ENCODE data around the gene ZFYVE26. TPM values are rescaled to one million over a fixed set of nuclear protein-coding genes. Genes with fewer than 3 reads are reported as not detected.
A peak's percentile ranks its signal among the peaks of the same experiment; 100 is the strongest.

ZFYVE26 gene
- polyA plus RNA-seq, 1 donor from 2014 or later, result 3.7 TPM

- H3K36me3 Mint-ChIP-seq, result peaks cover 11% of the 10 kb centered on the region
- H3K4me3 Mint-ChIP-seq, result no peak overlapping the region
- no peak overlapping the region for H3K27ac Mint-ChIP-seq
- no peaks in the 10 kb centered on the region for H3K9me3 Mint-ChIP-seq
- H3K4me1 Mint-ChIP-seq, result no peaks in the 10 kb centered on the region
- no peaks in the 10 kb centered on the region for H3K27me3 Mint-ChIP-seq
Measured at GRCh38 chr14:67782090-67782489, 34.3 kb downstream of the ZFYVE26 start.

- H3K36me3 Mint-ChIP-seq, result peaks cover 12% of the 10 kb centered on the region
- no peaks in the 10 kb centered on the region for H3K4me1 Mint-ChIP-seq
- H3K27ac Mint-ChIP-seq, result peak overlapping the region in 1 of 3 donors; percentile 31
- no peaks in the 10 kb centered on the region for H3K27me3 Mint-ChIP-seq
- H3K9me3 Mint-ChIP-seq, result no peaks in the 10 kb centered on the region
- no peak overlapping the region for H3K4me3 Mint-ChIP-seq
Measured at GRCh38 chr14:67778792-67779191, 37.6 kb downstream of the ZFYVE26 start.

- Mint-ChIP-seq H3K27ac (no peak overlapping the region), H3K4me1 (no peaks in the 10 kb centered on the region), H3K9me3 (no peaks in the 10 kb centered on the region), H3K36me3 (peaks cover 12% of the 10 kb centered on the region), H3K4me3 (no peak overlapping the region), H3K27me3 (no peaks in the 10 kb centered on the region)
Measured at GRCh38 chr14:67776653-67777322, 39.6 kb downstream of the ZFYVE26 start.

GRCh38 chr14:67773844-67774377 is 42.5 kb downstream of the ZFYVE26 start:
- H3K27me3 Mint-ChIP-seq, result no peaks in the 10 kb centered on the region
- H3K36me3 Mint-ChIP-seq, result peaks cover 18% of the 10 kb centered on the region
- no peak overlapping the region for H3K27ac Mint-ChIP-seq
- no peaks in the 10 kb centered on the region for H3K4me1 Mint-ChIP-seq
- H3K9me3 Mint-ChIP-seq, result no peaks in the 10 kb centered on the region
- no peak overlapping the region for H3K4me3 Mint-ChIP-seq

GRCh38 chr14:67768219-67768618 is 48.2 kb downstream of the ZFYVE26 start:
- Mint-ChIP-seq H3K4me1 (peaks cover 7 to 14% (median 8%) of the 10 kb centered on the region in 3 donors), H3K4me3 (no peak overlapping the region), H3K27me3 (no peaks in the 10 kb centered on the region), H3K36me3 (peaks cover 9% of the 10 kb centered on the region), H3K9me3 (no peaks in the 10 kb centered on the region), H3K27ac (no peak overlapping the region)

- Mint-ChIP-seq H3K27me3 (no peaks in the 10 kb centered on the region), H3K36me3 (peaks cover 7% of the 10 kb centered on the region), H3K4me1 (peaks cover 7 to 14% (median 8%) of the 10 kb centered on the region in 3 donors), H3K9me3 (no peaks in the 10 kb centered on the region), H3K27ac (peak overlapping the region in 2 of 3 donors; percentile 73 to 84), H3K4me3 (peak overlapping the region in 1 of 4 donors; percentile 33)
Measured at GRCh38 chr14:67766035-67766680, 50.2 kb downstream of the ZFYVE26 start.

- H3K27me3 Mint-ChIP-seq, result no peaks in the 10 kb centered on the region
- H3K36me3 Mint-ChIP-seq, result peaks cover 10% of the 10 kb centered on the region
- peak overlapping the region in 1 of 3 donors; percentile 71 for H3K27ac Mint-ChIP-seq
- peaks cover 7 to 14% (median 8%) of the 10 kb centered on the region in 3 donors for H3K4me1 Mint-ChIP-seq
- H3K9me3 Mint-ChIP-seq, result no peaks in the 10 kb centered on the region
- H3K4me3 Mint-ChIP-seq, result no peak overlapping the region
Measured at GRCh38 chr14:67765192-67765834, 51.1 kb downstream of the ZFYVE26 start.

GRCh38 chr14:67764496-67764895 is 51.9 kb downstream of the ZFYVE26 start:
- Mint-ChIP-seq H3K9me3 (no peaks in the 10 kb centered on the region), H3K4me3 (no peak overlapping the region), H3K27me3 (no peaks in the 10 kb centered on the region), H3K27ac (peak overlapping the region in 1 of 3 donors; percentile 71), H3K4me1 (peaks cover 7 to 14% (median 8%) of the 10 kb centered on the region in 3 donors), H3K36me3 (peaks cover 5% of the 10 kb centered on the region)

- Mint-ChIP-seq H3K4me3 (no peak overlapping the region), H3K27ac (no peak overlapping the region), H3K36me3 (peaks cover 7% of the 10 kb centered on the region), H3K4me1 (peaks cover 7 to 14% (median 8%) of the 10 kb centered on the region in 3 donors), H3K9me3 (no peaks in the 10 kb centered on the region), H3K27me3 (no peaks in the 10 kb centered on the region)
Measured at GRCh38 chr14:67763158-67763822, 53.1 kb downstream of the ZFYVE26 start.

GRCh38 chr14:67762051-67762450 is 54.3 kb downstream of the ZFYVE26 start:
- Mint-ChIP-seq H3K9me3 (no peaks in the 10 kb centered on the region), H3K4me1 (peaks cover 6 to 10% (median 7%) of the 10 kb centered on the region in 3 donors), H3K27me3 (no peaks in the 10 kb centered on the region), H3K36me3 (peaks cover 7% of the 10 kb centered on the region), H3K4me3 (no peak overlapping the region), H3K27ac (peak overlapping the region in 1 of 3 donors; percentile 31)

- Mint-ChIP-seq H3K4me1 (no peaks in the 10 kb centered on the region), H3K27me3 (no peaks in the 10 kb centered on the region), H3K36me3 (peaks cover 17% of the 10 kb centered on the region), H3K4me3 (no peak overlapping the region), H3K27ac (no peak overlapping the region), H3K9me3 (no peaks in the 10 kb centered on the region)
Measured at GRCh38 chr14:67759916-67760315, 56.5 kb downstream of the ZFYVE26 start.

- Mint-ChIP-seq H3K27me3 (no peaks in the 10 kb centered on the region), H3K9me3 (no peaks in the 10 kb centered on the region), H3K4me3 (no peak overlapping the region), H3K36me3 (peaks cover 23% of the 10 kb centered on the region), H3K27ac (no peak overlapping the region), H3K4me1 (no peaks in the 10 kb centered on the region)
Measured at GRCh38 chr14:67757175-67757574, 59.2 kb downstream of the ZFYVE26 start.

GRCh38 chr14:67756496-67756895 is 59.9 kb downstream of the ZFYVE26 start:
- peaks cover 26% of the 10 kb centered on the region for H3K36me3 Mint-ChIP-seq
- H3K27ac Mint-ChIP-seq, result no peak overlapping the region

GRCh38 chr14:67749341-67750084 is 66.9 kb downstream of the ZFYVE26 start:
- H3K36me3 Mint-ChIP-seq, result peaks cover 19% of the 10 kb centered on the region
- peaks cover under 1 to 4% (median 3%) of the 10 kb centered on the region in 3 donors for H3K9me3 Mint-ChIP-seq
- H3K4me3 Mint-ChIP-seq, result no peak overlapping the region
- H3K27me3 Mint-ChIP-seq, result no peaks in the 10 kb centered on the region
- no peaks in the 10 kb centered on the region for H3K4me1 Mint-ChIP-seq
- no peak overlapping the region for H3K27ac Mint-ChIP-seq

More at GRCh38 chr14:67756496-67756895, 59.9 kb downstream of the ZFYVE26 start:
- no peaks in the 10 kb centered on the region for H3K9me3 Mint-ChIP-seq
- no peak overlapping the region for H3K4me3 Mint-ChIP-seq
- no peaks in the 10 kb centered on the region for H3K27me3 Mint-ChIP-seq
- H3K4me1 Mint-ChIP-seq, result no peaks in the 10 kb centered on the region

All from IgD-negative memory B cell (primary cell).